H1 (cell line): ENCODE measurements around the gene C16orf95. TPM values are rescaled to one million over a fixed set of nuclear protein-coding genes. Genes with fewer than 3 reads are reported as not detected.

Source experiments
- RAD21 ChIP-seq, 2 experiments: IDR thresholded peaks in 1 of 2; conservative IDR thresholded peaks in 1 of 2; 2 replicates each; pipeline ENCODE4 v1.6.1; 2011; ENCODE audit warnings: low read depth in 2 of 2, low read length in 2 of 2, improper control_type of control experiment in 1 of 2, inconsistent platforms in 1 of 2, mild to moderate bottlenecking in 1 of 2, moderate library complexity in 1 of 2
- SRF ChIP-seq: IDR thresholded peaks from 2 replicates; pipeline ENCODE4 v1.6.1; 2011; ENCODE audit warnings: mild to moderate bottlenecking, low read depth, low read length, moderate library complexity
- TBP ChIP-seq: IDR thresholded peaks from 2 replicates; pipeline ENCODE4 v1.6.1; 2011; ENCODE audit warnings: low read depth, low read length, improper control_type of control experiment
- polyA plus RNA-seq, 7 experiments: library from polyadenylated mRNA; depleted of rRNA in 3 of 7; stranded (reverse) in 5 of 7; unstranded in 2 of 7; fragments of >200 nt in 5 of 7; fragments of 200-250 nt in 2 of 7; gene quantifications; 1 replicate in 5 of 7; 2 replicates in 1 of 7; 4 replicates in 1 of 7; pipeline versions ENCODE4 v1.2.1 to v1.2.3, GENCODE V29; 2011 to 2013; ENCODE audit warnings: missing spikeins in 2 of 7, mixed read lengths in 2 of 7
- total RNA-seq: library from RNA; stranded (reverse); fragmentation: NEBNext Ultra II Directional; extraction: Animal tissue kit (Norgen Biotek cat#: 25700); gene quantifications from 2 replicates; pipeline ENCODE4 v1.2.1, GENCODE V29; 2021

C16orf95 gene
- total and polyA plus RNA-seq, 2 of the 8 experiments (the other 6 are each of a cell fraction or from before 2014, with no cell fraction given), result 5.0 to 5.4 TPM

DNA sequence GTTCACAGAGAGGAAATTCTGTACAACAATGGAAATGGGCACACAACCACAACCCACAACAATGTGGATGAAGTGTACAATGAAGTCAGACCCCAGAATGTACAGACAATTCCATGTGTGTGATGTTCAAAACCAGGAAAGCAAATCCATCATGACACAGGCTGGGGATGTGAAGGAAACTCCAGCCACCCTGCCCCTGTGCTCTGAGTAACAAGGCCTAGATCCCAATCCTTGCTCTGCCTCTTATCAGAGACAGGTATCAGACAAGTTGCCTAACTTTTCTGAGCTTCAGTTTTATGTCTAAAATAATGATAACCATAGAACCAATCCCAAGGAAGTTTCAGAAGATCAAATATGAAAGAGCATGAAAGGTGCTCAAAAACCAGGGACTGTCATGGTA, 1.8 kb upstream of the C16orf95 start (continued):
- no peak for TF ChIP-seq RAD21 (IDR thresholded peaks at IDR 0.05 in 1 of 2, conservative IDR thresholded peaks at IDR 0.05 in 1 of 2; ENCODE audit: low read depth in 2 of 2, low read length in 2 of 2)
- no peak for TF ChIP-seq SRF
- no peak for TF ChIP-seq TBP
